GM12891 (cell line): ENCODE data around the gene RAB3C.

Experiments
- DNase-seq: peaks from one replicate; pipeline ENCODE4 v3.0.0; 2011; ENCODE audit warnings: low spot score; ENCODE audit not compliant: insufficient read length
- FAIRE-seq: peaks from 2 replicates; lab custom pipeline; 2011; peaks lifted over from hg19 to GRCh38; lab: Jason Lieb, UNC
- PAX5 ChIP-seq: IDR thresholded peaks from 2 replicates; pipeline ENCODE4 v1.6.1; 2011; ENCODE audit warnings: low read length, moderate library complexity, mild to moderate bottlenecking; ENCODE audit not compliant: insufficient read depth, severe bottlenecking
- POLR2A ChIP-seq: IDR thresholded peaks from 2 replicates; pipeline ENCODE4 v1.6.1; 2011; ENCODE audit warnings: low read depth, low read length, control low read depth
- POLR2AphosphoS5 ChIP-seq: IDR thresholded peaks from 2 replicates; pipeline ENCODE4 v1.6.1; 2011; ENCODE audit warnings: low read depth, low read length, control low read depth
- POU2F2 ChIP-seq: IDR thresholded peaks from 2 replicates; pipeline ENCODE4 v1.6.1; 2011; ENCODE audit warnings: low read depth, mild to moderate bottlenecking, control low read depth, low read length, moderate library complexity
- SPI1 ChIP-seq: IDR thresholded peaks from 2 replicates; pipeline ENCODE4 v1.6.1; 2011; ENCODE audit warnings: low read depth, low read length, control low read depth
- TAF1 ChIP-seq: IDR thresholded peaks from 2 replicates; pipeline ENCODE4 v1.6.1; 2011; ENCODE audit warnings: low read depth, low read length, control low read depth

RAB3C gene

GRCh38 chr5:58617241-58617640, 34.4 kb downstream of the RAB3C start:
- no peak for FAIRE-seq
- TF ChIP-seq TAF1 (no peak), POU2F2 (no peak), POLR2A (no peak), POLR2AphosphoS5 (no peak), SPI1 (no peak), PAX5 (no peak)
- DNase-seq = no peak

GRCh38 chr5:58620336-58620735, 37.5 kb downstream of the RAB3C start:
- TF ChIP-seq PAX5 (no peak), SPI1 (no peak), TAF1 (no peak), POU2F2 (no peak), POLR2AphosphoS5 (no peak), POLR2A (no peak)
- FAIRE-seq = no peak
- no peak for DNase-seq

DNA sequence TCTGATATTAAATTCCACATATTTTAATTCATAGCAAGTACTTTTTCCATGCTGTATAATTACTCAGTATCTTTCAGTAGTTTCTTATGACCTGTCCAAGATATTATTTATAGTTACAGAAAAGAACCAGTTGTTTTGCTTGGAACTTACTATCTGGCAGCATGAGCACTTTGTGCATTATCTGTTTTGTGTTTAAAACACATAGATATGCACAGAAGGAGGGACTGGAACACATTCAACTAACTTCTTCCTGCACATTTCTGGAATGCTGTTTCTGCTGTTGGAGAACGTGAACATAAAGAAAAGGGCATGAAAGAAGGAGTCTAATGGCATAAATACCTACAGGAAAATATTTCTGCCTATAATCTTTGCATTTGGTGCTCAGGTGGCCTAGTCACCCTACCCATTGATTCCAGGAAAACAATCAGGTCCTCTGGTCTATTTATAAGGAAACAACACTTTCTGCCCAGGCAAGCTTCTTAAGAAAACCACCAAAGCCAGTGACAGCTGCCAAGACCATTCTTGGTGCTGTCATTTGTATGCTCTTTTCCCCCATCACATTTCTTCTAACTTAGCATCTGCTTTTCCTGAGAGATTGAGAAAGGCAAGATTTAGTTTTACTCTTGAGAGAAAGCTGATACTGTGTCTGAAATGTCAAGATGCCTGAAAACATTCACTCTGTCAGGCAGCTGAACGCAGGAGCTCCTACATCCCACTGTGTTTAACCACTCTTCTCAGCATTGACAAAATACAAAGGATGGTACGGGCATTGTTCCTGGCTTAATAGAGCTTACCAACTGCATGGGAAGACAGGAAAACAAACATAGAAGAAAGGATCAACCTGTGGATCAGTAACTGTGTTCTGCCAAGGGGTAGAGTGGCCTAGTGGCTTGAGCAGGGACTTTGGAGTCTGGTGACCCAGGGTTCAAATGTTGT, 40.3 kb downstream of the RAB3C start:
- DNase-seq (no peak), FAIRE-seq (no peak)
- TF ChIP-seq POU2F2 (no peak), POLR2AphosphoS5 (no peak), TAF1 (no peak), POLR2A (no peak), SPI1 (no peak), PAX5 (no peak)

DNA sequence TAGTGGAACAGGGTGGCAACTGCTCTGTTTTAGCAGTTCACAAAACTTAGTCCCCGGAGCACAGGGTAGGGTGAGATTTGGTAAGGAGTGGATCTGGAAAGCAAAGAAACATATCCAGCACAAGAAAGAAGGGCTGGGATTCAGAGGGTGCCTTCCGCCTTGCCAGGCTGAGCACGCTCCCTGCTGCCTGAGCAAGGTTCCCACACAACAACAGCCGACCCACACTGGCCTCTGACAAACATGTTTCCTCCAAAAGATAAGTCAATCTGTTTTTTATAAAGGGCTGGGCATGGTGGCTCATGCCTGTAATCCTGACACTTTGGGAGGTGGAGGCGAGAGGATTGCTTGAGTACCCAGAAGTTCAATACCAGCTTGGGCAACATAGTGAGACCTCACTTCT, 45.8 kb downstream of the RAB3C start:
- DNase-seq (no peak), FAIRE-seq (no peak)
- TF ChIP-seq POLR2AphosphoS5 (no peak), POU2F2 (no peak), PAX5 (no peak), SPI1 (no peak), POLR2A (no peak), TAF1 (no peak)

GRCh38 chr5:58629271-58630159, 46.6 kb downstream of the RAB3C start:
- no peak for DNase-seq

DNA sequence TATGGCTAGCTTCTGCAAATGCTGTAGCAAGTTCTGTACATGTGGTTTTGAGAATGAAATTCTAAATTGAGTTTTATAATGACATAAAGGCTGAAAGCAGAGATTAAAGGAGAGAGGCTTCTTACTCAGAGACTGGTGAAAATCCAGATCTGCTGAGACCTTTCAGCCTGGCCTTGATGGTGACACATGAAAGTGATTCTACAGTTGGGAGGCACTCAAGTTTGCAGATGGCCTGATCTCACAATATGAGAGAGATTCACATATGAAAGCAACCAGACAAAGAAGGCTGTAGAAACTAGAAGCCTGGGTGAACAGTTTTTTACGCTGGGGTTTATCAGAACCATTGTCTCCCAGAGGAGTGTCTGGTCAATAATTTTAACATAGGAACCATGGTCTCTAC, 49.0 kb downstream of the RAB3C start:
- FAIRE-seq (no peak), DNase-seq (no peak)
- TF ChIP-seq POU2F2 (no peak), SPI1 (no peak), POLR2AphosphoS5 (no peak), TAF1 (no peak), PAX5 (no peak), POLR2A (no peak)

More at GRCh38 chr5:58629271-58630159, 46.6 kb downstream of the RAB3C start:
- TF ChIP-seq TAF1 = no peak
- TF ChIP-seq SPI1 = no peak
- TF ChIP-seq POLR2AphosphoS5 = no peak
- no peak for TF ChIP-seq PAX5
- no peak for TF ChIP-seq POU2F2
- no peak for TF ChIP-seq POLR2A
- FAIRE-seq = no peak

- DNase-seq = no peak
- no peak for TF ChIP-seq SPI1
- no peak for TF ChIP-seq PAX5
- no peak for TF ChIP-seq POLR2AphosphoS5
- TF ChIP-seq TAF1 = no peak
- no peak for TF ChIP-seq POLR2A
- TF ChIP-seq POU2F2 = no peak
- no peak for FAIRE-seq
Observed at GRCh38 chr5:58635416-58635815, 52.5 kb downstream of the RAB3C start.

- no peak for TF ChIP-seq SPI1
- TF ChIP-seq PAX5 = no peak
- no peak for TF ChIP-seq TAF1
- TF ChIP-seq POLR2A = no peak
- TF ChIP-seq POLR2AphosphoS5 = no peak
- no peak for TF ChIP-seq POU2F2
- no peak for FAIRE-seq
Observed at GRCh38 chr5:58640011-58640410, 57.1 kb downstream of the RAB3C start.

DNA sequence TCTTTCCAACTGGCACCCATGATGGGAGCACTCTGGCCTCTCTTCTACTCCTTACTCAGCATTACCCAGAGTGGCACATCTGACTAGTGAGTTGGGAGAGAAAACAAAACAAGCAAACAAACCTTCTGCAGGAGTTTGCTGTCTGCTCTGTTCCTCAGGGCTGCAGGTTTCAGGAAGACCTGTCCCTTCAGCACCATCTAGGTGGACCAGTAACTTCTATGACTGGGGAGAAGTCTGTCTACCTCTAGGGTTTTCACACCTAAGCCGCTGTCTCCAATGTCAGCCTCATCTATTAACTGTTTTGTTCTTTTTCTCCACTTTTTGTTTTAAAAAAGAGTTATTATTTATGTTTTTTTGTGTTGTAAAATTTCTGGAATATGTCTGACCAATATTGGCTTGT, 58.7 kb downstream of the RAB3C start:
- TF ChIP-seq PAX5 (no peak), POU2F2 (no peak)
- FAIRE-seq (no peak), DNase-seq (no peak)

More at GRCh38 chr5:58640011-58640410, 57.1 kb downstream of the RAB3C start:
- no peak for DNase-seq

DNA sequence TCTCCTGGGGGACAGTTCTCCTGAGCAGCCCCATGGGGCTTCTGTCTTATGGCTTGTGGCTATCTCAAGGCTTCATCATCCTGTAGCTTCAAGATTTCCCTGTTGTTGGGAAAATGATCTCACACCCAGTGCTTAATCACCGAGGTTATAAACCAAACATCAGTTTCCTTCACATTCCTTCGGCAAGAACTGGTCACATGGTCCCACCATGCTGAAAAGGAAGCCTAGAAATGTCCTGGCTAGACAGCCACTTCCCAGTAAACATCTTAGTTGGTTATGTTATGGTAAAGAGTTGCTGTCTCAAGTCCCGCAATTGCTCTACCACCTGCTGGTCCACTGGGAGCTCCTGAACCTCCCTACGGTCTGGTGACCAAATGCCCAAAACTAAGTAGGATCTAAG, 66.0 kb downstream of the RAB3C start:
- TF ChIP-seq POU2F2 = no peak
- TF ChIP-seq POLR2AphosphoS5 = no peak
- no peak for TF ChIP-seq SPI1
- no peak for TF ChIP-seq PAX5
- TF ChIP-seq POLR2A = no peak
- no peak for TF ChIP-seq TAF1
- DNase-seq (no peak), FAIRE-seq (no peak)
